Kidney epithelial cell (primary cell): ENCODE measurements around the gene NBL1. TPM values are rescaled to one million over a fixed set of nuclear protein-coding genes. Genes with fewer than 3 reads are reported as not detected.

Source experiments
- DNase-seq: peaks from one replicate; pipeline ENCODE4 v3.0.0-alpha.2; 2010; ENCODE audit warnings: low read depth
- H3K27me3 ChIP-seq: 2 replicates; pipeline ENCODE4 v1.6.0; 2011; ENCODE audit warnings: low read length; ENCODE audit not compliant: control insufficient read depth, insufficient read depth
- H3K36me3 ChIP-seq: 2 replicates; pipeline ENCODE4 v1.5.1; 2011; ENCODE audit warnings: low read length; ENCODE audit not compliant: control insufficient read depth, insufficient read depth
- H3K4me3 ChIP-seq: 2 replicates; pipeline ENCODE4 v1.5.1; 2011; ENCODE audit warnings: low read depth, mild to moderate bottlenecking, control low read depth, low read length
- total RNA-seq: library from RNA; depleted of rRNA; stranded (reverse); fragments of >200 nt; gene quantifications from 2 replicates; pipeline ENCODE4 v1.2.3, GENCODE V29; 2015
- TF ChIP-seq, protein P1 (sequence below): IDR thresholded peaks from 2 replicates; pipeline ENCODE4 v1.5.1; 2011; ENCODE audit warnings: mild to moderate bottlenecking, moderate library complexity, low read length, control low read depth, inconsistent platforms; ENCODE audit not compliant: insufficient read depth, poor library complexity, severe bottlenecking

Gene NBL1
- total RNA-seq, 1 donor from 2014 or later = 76.7 TPM

DNA sequence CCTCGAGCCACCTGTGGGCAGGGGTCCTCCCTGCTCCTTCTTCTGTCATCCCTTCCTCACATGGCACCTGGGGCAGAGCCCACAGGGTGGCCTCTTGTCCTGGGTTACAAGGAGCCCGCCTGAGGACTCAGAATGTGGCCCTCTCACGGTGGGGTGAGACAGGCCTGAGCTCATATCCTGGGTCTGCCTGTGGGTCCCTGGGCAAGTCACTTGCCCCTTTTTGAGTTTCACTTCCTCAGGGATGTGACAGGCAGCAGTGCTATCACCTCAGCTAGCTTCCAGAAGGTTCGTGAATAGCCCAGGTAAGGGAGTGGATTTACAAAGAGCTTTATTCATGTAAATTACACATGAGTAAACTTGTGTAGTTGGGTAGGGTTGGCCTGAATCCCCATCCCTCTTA lies 54.1 kb downstream of the NBL1 start:
- TF ChIP-seq, protein P1, sequence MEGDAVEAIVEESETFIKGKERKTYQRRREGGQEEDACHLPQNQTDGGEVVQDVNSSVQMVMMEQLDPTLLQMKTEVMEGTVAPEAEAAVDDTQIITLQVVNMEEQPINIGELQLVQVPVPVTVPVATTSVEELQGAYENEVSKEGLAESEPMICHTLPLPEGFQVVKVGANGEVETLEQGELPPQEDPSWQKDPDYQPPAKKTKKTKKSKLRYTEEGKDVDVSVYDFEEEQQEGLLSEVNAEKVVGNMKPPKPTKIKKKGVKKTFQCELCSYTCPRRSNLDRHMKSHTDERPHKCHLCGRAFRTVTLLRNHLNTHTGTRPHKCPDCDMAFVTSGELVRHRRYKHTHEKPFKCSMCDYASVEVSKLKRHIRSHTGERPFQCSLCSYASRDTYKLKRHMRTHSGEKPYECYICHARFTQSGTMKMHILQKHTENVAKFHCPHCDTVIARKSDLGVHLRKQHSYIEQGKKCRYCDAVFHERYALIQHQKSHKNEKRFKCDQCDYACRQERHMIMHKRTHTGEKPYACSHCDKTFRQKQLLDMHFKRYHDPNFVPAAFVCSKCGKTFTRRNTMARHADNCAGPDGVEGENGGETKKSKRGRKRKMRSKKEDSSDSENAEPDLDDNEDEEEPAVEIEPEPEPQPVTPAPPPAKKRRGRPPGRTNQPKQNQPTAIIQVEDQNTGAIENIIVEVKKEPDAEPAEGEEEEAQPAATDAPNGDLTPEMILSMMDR = no peak
- H3K4me3 ChIP-seq = no peak overlapping the region
- H3K36me3 ChIP-seq = no peaks in the 10 kb centered on the region
- no peaks in the 10 kb centered on the region for H3K27me3 ChIP-seq
- DNase-seq = no peak

GRCh38 chr1:19700079-19700777 lies 56.1 kb downstream of the NBL1 start:
- TF ChIP-seq, protein P1 = no peak
- DNase-seq = no peak
- H3K27me3 ChIP-seq = no peaks in the 10 kb centered on the region
- no peak overlapping the region for H3K4me3 ChIP-seq
- H3K36me3 ChIP-seq = no peaks in the 10 kb centered on the region

DNA sequence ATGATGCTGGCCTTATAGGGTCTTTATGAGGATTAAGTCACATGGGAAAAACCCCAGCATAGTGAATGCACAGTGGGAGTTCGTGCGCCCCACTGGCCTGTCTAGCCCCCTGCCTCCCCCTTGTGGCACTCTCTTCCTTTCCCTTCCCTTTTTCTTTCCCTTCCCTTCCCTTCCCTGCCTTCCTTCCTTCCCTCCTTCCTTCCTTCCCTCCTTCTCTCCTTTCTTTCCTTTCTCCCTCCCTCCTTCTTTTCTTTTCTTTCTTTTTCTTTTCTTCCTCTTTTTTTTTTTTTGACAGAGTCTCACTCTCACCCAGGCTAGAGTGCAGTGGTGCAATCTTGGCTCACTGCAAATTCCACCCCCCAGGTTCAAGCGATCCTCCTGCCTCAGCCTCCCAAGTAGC lies 59.2 kb downstream of the NBL1 start:
- no peak for DNase-seq
- TF ChIP-seq, protein P1 = no peak
- Histone ChIP-seq H3K27me3 (no peaks in the 10 kb centered on the region), H3K36me3 (no peaks in the 10 kb centered on the region), H3K4me3 (no peak overlapping the region)

DNA sequence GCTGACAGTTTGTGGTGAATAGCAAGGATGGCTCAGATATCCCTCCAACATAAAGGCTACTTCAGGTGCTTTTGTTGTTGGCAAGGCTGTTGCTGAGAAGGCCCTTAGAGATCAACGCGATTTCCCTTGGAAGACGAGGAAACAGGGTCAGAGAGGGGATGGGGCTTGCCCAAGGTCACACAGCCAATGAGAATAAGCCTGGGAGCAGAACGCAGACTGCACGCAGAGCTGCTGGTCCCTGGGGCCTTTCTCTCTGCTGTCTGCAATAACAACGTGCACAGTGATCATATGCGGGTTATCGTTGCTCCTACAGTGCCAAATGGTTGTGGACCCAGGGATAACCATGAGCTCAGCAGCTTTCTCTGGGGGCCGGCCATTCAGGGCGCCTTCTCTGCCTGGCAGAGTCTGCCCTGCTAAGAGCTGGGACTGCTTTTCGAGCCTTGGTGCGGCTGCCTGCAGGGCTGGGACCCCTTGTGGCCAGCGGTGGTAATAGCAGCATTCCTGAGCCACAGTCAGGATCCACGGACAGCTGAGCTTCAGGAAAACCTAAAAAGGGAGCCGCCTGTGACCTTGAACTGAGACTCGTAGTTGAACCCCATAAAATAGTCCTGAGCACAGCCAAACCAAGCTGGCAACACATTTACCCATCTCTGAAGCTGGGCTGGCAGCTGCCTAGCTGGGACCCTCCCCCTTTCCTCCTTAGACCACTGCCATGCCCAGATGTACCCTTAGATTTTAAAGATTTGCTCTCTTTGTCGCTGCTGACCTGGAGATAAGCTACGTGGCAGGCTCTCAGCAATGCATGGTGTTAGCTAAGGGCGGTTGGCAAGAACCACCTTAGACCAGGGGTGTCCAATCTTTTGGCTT lies 60.4 kb downstream of the NBL1 start:
- Histone ChIP-seq H3K27me3 (no peaks in the 10 kb centered on the region), H3K4me3 (no peak overlapping the region)

GRCh38 chr1:19705464-19705863 lies 61.4 kb downstream of the NBL1 start:
- TF ChIP-seq, protein P1 = no peak
- H3K27me3 ChIP-seq = no peaks in the 10 kb centered on the region
- no peaks in the 10 kb centered on the region for H3K36me3 ChIP-seq
- no peak overlapping the region for H3K4me3 ChIP-seq
- DNase-seq = no peak

More for the DNA sequence above, 60.4 kb downstream of the NBL1 start:
- TF ChIP-seq, protein P1 = peak; percentile 98
- peak; percentile 25 for DNase-seq
- no peaks in the 10 kb centered on the region for H3K36me3 ChIP-seq

DNA sequence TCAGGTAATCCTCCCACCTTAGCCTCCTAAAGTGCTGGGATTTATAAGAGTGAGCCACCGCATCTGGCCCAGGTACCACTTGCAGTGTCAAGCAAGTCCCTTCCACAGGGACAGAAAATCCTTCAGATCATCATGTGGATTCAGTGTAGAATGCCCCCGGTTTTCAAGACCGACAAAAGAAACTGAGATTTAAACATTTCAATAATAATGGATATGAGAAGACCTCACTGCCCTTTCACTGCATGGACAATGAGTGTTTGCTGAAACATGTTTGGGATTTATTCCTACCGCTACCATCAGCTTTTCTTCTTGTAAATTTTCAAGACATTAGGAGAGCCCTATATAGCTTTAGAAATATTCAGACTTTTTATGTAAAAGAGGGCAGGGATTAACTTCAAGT lies 62.0 kb downstream of the NBL1 start:
- DNase-seq = no peak
- H3K4me3 ChIP-seq = no peak overlapping the region
- no peaks in the 10 kb centered on the region for H3K27me3 ChIP-seq

More for the DNA sequence above, 62.0 kb downstream of the NBL1 start:
- H3K36me3 ChIP-seq = no peaks in the 10 kb centered on the region
- TF ChIP-seq, protein P1 = no peak
